Prostate gland (tissue), 2 donors: ENCODE measurements around the gene ZBTB40.

Experiments
- POLR2A ChIP-seq: fragments of 450-650 bp; IDR thresholded peaks from one replicate; pipeline ENCODE4 v1.6.1; 2016; ENCODE audit warnings: antibody characterized with exemption, mild to moderate bottlenecking
- POLR2AphosphoS5 ChIP-seq: sonication (generic); formaldehyde crosslinking; IDR thresholded peaks from one replicate; pipeline ENCODE4 v1.6.1; 2017; ENCODE audit warnings: antibody characterized with exemption
- TF ChIP-seq, protein P1 (sequence below), 4 experiments: fragments of 200-600 bp in 2 of 4; fragments of 450-650 bp in 2 of 4; sonication (generic) in 2 of 4; IDR thresholded peaks; 1 replicate in 3 of 4; 2 replicates in 1 of 4; pipeline ENCODE4 v1.5.1; 2016 to 2019; ENCODE audit warnings: antibody characterized with exemption in 4 of 4, mild to moderate bottlenecking in 2 of 4, moderate library complexity in 2 of 4

DNA sequence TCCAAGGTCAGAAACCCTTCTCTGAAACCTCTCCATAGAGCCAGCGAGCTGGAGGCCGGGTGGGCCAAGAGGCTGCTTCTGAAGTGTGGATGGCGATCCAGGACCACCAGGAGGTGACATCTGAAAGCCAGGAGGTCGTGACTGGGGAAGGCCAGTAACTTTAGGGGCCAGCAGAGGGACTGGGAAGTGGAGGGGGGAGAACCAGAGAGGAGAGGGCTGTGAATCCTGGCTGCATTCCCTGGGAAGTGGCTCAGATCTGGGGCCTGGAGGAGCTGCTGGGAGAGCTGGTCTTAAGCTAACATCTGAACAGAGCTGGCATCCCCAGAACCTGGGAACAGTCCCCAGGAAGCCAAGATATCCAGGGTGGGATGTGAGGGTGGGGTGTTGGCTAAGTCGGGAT is 100.4 kb downstream of the ZBTB40 start:
- TF ChIP-seq, protein P1, sequence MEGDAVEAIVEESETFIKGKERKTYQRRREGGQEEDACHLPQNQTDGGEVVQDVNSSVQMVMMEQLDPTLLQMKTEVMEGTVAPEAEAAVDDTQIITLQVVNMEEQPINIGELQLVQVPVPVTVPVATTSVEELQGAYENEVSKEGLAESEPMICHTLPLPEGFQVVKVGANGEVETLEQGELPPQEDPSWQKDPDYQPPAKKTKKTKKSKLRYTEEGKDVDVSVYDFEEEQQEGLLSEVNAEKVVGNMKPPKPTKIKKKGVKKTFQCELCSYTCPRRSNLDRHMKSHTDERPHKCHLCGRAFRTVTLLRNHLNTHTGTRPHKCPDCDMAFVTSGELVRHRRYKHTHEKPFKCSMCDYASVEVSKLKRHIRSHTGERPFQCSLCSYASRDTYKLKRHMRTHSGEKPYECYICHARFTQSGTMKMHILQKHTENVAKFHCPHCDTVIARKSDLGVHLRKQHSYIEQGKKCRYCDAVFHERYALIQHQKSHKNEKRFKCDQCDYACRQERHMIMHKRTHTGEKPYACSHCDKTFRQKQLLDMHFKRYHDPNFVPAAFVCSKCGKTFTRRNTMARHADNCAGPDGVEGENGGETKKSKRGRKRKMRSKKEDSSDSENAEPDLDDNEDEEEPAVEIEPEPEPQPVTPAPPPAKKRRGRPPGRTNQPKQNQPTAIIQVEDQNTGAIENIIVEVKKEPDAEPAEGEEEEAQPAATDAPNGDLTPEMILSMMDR (IDR thresholded peaks at IDR 0.05), result no peak
- TF ChIP-seq POLR2AphosphoS5 (no peak), POLR2A (no peak)
